GOT3 (cell line): ENCODE measurements around the gene ANKRD30A.
"Not testable (repeated sequence)": the region's sequence is repeated elsewhere in the genome, so short reads cannot be mapped to it uniquely, and the experiment has no call there.

ENCODE experiments used
- DNase-seq: peaks from one replicate; lab custom pipeline; 2025; ENCODE audit warnings: mixed read lengths; lab: John Stamatoyannopoulos, UW

Gene ANKRD30A

DNA sequence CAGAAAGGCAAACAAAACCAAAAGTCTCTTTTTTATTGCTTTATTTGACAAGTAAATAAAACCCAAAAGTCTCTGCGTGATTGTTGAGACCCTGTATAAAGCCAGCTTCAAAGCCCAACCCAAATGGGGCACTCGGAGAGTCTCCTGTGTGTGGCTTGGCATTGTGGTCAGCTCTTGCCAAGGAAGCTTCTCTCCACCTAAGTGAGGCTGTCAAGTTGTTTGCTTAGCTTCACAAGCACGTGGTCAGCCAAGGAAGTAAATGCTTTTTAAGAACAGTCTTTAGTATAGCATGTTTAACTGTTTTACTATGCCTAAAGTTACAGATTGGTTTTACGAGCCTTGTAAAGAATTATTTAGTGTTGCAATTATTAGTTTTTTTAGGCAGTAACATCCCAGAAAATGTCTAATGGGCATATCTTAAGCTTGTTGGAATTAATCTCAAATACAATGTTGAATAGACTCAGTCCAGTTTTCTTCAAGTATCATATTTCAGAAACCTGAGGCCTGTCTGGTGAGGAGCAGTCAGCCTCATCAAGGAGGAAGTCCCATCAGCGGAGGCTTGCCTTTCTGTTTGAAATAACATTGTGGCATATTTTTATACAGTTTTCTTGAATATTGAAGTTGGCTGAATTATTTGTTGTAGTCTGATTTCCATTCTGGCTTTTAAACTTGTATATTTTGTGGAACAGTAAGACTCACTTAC, 144.3 kb downstream of the ANKRD30A start:
- DNase-seq: no peak

DNA sequence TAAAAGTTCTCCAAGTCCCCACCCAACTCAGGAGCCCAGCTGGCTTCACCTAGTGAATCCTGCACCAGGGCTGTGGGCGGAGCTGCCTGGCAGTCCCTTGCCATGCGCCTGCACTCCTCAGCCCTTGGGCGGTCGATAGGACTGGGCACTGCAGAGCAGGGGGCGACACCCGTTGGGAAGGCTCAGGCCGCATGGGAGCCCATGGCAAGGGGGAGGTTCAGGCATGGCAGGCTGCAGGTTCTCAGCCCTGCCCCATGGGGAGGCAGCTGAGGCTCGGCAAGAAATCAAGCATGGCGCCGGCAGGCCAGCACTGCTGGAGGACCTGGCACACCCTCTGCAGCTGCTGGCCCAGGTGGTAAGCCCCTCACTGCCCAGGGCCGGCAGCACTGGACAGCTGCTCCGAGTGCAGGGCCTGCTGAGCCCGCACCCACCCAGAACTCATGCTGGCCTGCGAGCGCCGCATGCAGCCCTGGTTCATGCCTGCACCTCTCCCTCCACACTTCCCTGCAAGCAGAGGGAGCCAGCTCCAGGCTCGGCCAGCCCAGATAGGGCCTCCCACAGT, 149.9 kb downstream of the ANKRD30A start:
- no peak for DNase-seq

DNA sequence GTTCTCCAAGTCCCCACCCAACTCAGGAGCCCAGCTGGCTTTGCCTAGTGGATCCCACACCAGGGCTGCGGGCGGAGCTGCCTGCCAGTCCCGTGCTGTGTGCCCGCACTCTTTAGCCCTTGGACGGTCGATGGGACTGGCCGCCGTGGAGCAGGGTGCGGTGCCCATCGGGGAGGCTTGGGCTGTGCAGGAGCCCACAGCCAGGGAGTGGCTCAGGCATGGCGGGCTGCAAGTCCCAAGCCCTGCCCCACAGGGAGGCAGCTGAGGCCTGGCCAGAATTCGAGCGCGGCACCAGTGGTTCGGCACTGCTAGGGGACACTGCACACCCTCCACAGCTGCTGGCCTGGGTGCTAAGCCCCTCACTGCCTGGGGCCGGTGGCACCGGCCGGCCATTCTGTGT, 159.7 kb downstream of the ANKRD30A start:
- no peak for DNase-seq

DNA sequence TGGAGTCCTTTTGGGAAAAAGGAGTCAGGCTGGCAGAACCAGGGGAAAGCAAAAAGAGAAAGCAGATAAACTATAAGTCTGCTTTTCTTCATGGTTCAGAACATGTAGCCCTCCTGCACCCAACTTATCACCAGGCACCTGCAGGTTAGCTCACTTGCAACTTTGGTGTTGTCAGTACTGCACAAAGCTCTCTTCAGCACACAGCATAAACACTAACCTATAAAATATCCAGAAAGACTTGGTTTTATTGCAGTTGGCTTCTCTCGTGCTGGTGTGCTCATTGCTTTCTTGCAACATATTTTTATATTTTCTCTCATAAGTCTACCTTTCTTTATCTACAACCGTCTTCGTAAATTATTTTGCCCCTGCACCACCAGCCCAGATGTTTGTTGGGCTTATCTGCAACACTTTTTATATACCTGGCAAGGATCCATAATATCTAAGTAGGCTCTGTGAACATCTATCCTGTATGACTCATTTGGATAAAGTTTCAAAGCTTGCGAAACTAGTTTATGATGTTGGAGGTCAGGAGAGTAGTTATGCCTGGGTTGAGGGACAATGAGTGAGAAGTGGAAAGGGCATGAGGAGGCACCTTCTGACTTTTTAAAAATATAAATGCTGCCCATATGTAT, 164.6 kb downstream of the ANKRD30A start:
- DNase-seq: no peak

GRCh38 chr10:37301271-37301670, 175.9 kb downstream of the ANKRD30A start:
- no peak for DNase-seq

DNA sequence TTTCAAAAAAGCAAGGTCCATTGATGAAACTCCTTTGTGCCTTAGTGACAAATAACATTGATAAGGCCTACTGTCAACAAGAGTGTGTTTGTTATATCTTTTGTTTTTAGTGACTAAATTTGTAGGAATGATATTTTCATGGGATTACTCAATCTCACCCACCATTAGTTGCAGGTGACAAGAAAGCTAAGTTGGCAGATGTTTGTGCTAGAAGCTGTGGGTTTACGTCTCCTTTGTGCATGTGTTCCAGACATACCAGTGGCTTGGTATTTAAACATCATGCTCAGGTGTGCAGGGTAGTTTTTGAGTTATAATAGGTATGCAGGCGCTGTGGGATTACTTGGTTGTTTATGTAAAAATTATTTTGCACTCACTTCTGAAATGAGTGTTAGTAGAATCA, 178.6 kb downstream of the ANKRD30A start:
- DNase-seq: no peak

DNA sequence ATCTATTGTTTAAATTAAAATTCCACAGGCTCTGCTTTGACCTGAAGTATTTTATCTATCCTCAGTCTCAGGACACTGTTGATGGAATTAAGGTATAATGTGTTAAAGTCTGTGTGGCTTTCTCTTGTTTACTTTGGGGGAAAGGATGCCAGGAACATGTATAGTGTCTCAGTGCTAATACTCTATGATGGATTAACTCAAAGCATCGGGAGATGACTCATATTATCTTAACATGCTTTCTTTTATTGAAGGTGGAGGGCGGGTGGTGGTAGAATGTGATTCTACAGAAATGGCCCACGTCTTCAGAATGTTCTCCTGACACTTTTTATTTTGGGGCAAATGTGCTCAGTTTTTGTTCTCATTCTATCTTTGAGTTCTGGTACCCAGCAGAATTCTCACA, 189.0 kb downstream of the ANKRD30A start:
- DNase-seq: no peak

GRCh38 chr10:37314862-37315261, 189.5 kb downstream of the ANKRD30A start:
- DNase-seq: no peak

DNA sequence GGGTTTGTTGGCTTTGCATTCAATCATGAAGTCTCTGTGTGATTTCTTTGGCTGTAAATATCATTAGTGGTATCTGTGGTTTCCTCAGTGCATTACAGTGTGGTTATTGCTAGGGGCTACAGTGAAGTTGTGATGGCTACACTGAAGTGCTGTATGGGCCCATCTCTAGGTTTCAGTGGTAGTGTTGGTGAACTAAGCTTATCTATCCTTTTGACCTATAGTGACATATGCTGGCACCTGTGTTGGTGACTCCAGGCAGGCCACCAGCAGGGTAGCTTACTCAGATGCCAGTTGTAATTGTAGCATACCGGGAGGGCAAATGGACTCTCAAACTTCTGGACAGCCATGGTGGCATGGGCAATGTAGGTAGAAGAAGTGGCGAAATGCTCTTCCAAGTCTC, 219.0 kb downstream of the ANKRD30A start:
- DNase-seq: no peak

DNA sequence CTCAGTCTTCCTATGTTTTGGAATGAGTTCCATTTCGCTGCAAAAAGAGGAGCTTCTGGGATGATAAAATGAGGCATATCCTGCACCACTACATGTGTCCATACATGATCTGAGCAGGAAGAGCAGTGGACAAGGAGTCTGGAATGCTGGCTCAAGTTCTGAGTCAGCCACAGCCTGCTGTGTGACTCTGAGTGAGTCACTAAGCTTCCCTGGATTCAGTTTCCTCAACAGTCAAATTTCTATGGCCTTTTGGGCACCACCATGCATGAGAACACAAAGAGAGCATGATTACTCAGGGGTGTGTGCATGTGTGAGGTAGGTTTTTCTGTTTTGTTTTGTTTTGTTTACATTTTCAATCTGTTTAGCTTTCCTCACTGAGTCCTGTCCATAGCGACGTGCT, 254.6 kb downstream of the ANKRD30A start:
- no peak for DNase-seq

- no peak for DNase-seq
These were observed 255.9 kb downstream of the ANKRD30A start for GRCh38 chr10:37381271-37381670.

DNA sequence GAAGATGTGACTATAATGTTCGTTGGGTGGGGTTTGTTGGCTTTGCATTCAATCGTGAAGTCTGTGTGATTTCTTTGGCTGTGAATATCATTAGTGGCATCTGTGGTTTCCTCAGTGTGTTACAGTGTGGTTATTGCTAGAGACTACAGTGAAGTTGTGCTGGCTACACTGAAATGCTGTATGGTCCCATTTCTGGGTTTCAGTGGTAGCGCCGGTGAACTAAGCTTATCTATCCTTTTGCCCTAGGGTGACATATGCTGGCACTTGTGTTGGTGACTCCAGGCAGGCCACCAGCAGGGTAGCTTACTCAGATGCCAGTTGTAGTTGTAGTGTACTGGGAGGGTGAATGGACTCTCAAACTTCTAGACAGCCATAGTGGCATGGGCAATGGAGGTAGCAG, 259.5 kb downstream of the ANKRD30A start:
- no peak for DNase-seq

- DNase-seq: no peak
These were observed 265.5 kb downstream of the ANKRD30A start for GRCh38 chr10:37390926-37391325.

GRCh38 chr10:37400774-37401173, 275.4 kb downstream of the ANKRD30A start:
- not testable (repeated sequence) for DNase-seq

GRCh38 chr10:37401225-37401624, 275.8 kb downstream of the ANKRD30A start:
- no peak for DNase-seq

GRCh38 chr10:37403776-37404175, 278.4 kb downstream of the ANKRD30A start:
- DNase-seq: no peak
